ENCODE measurements around the gene FIGNL1.
A peak's percentile ranks its signal among the peaks of the same experiment; 100 is the strongest.
"Not testable (repeated sequence)": the region's sequence is repeated elsewhere in the genome, so short reads cannot be mapped to it uniquely, and the experiment has no call there.

The FIGNL1 gene

GRCh38 chr7:50470250-50471163 lies 20.4 kb upstream of the FIGNL1 start:
- no peak for DNase-seq (ENCODE audit: low read depth)

- DNase-seq (ENCODE audit: low read depth) = no peak
These were observed 19.0 kb upstream of the FIGNL1 start for GRCh38 chr7:50469181-50469580.

- DNase-seq (ENCODE audit: low read depth) = peak; percentile 26
These were observed 17.9 kb upstream of the FIGNL1 start for GRCh38 chr7:50467817-50468610.

- no peak for DNase-seq (ENCODE audit: low read depth)
These were observed 16.9 kb upstream of the FIGNL1 start for GRCh38 chr7:50466815-50467585.

GRCh38 chr7:50463035-50463434 lies 12.9 kb upstream of the FIGNL1 start:
- DNase-seq (ENCODE audit: low read depth) = no peak

- DNase-seq (ENCODE audit: low read depth) = no peak
These were observed 12.2 kb upstream of the FIGNL1 start for GRCh38 chr7:50462361-50462760.

GRCh38 chr7:50461695-50462094 lies 11.5 kb upstream of the FIGNL1 start:
- no peak for DNase-seq (ENCODE audit: low read depth)

- not testable (repeated sequence) for DNase-seq (ENCODE audit: low read depth)
These were observed 9.0 kb upstream of the FIGNL1 start for GRCh38 chr7:50459183-50459582.

- not testable (repeated sequence) for DNase-seq (ENCODE audit: low read depth)
These were observed 8.5 kb upstream of the FIGNL1 start for GRCh38 chr7:50458651-50459050.

- DNase-seq (ENCODE audit: low read depth) = no peak
These were observed 6.4 kb upstream of the FIGNL1 start for GRCh38 chr7:50456371-50457123.

- no peak for DNase-seq (ENCODE audit: low read depth)
These were observed 5.5 kb upstream of the FIGNL1 start for GRCh38 chr7:50455658-50456057.

GRCh38 chr7:50454968-50455367 lies 4.8 kb upstream of the FIGNL1 start:
- no peak for DNase-seq (ENCODE audit: low read depth)

GRCh38 chr7:50450590-50451032 lies 461 bp upstream of the FIGNL1 start:
- no peak for DNase-seq (ENCODE audit: low read depth)

GRCh38 chr7:50449501-50449880 lies 659 bp downstream of the FIGNL1 start:
- DNase-seq (ENCODE audit: low read depth) = no peak

GRCh38 chr7:50448823-50449222 lies 1.3 kb downstream of the FIGNL1 start:
- DNase-seq (ENCODE audit: low read depth) = no peak

GRCh38 chr7:50446542-50446960 lies 3.6 kb downstream of the FIGNL1 start:
- peak; percentile 33 for DNase-seq (ENCODE audit: low read depth)

- peak; percentile 58 for DNase-seq (ENCODE audit: low read depth)
These were observed 13.9 kb downstream of the FIGNL1 start for GRCh38 chr7:50436133-50436806.

GRCh38 chr7:50431722-50432305 lies 18.3 kb downstream of the FIGNL1 start:
- no peak for DNase-seq (ENCODE audit: low read depth)

GRCh38 chr7:50431316-50431715 lies 18.8 kb downstream of the FIGNL1 start:
- DNase-seq (ENCODE audit: low read depth) = no peak

GRCh38 chr7:50428911-50429310 lies 21.2 kb downstream of the FIGNL1 start:
- DNase-seq (ENCODE audit: low read depth) = no peak
